CD8-positive, alpha-beta memory T cell (primary cell): ENCODE results near the gene ZEB2. TPM values are rescaled to one million over a fixed set of nuclear protein-coding genes. Genes with fewer than 3 reads are reported as not detected.
A peak's percentile ranks its signal among the peaks of the same experiment; 100 is the strongest.

Experiments
- CTCF ChIA-PET: fragments of 350-600 bp; sonication (Branson Sonifier 250); formaldehyde crosslinking; loops from one replicate; lab custom pipeline; 2021; ENCODE audit warnings: antibody characterized with exemption; lab: Charles Lee
- POLR2A ChIA-PET: fragments of 350-600 bp; sonication (Branson Sonifier 250); formaldehyde crosslinking; loops from one replicate; lab custom pipeline; 2021; ENCODE audit warnings: antibody characterized with exemption; lab: Charles Lee
- DNase-seq, 5 donors: peaks; one replicate each; pipeline versions ENCODE4 v3.0.0 to v3.0.0-alpha.2; 2020 to 2022; ENCODE audit warnings: mixed read lengths in 1 of 5
- H3K27ac ChIP-seq: one replicate; pipeline ENCODE4 v1.7.0; 2013; ENCODE audit warnings: low read depth, mild to moderate bottlenecking, low read length, moderate library complexity
- H3K27me3 ChIP-seq: 2 replicates; pipeline ENCODE4 v1.7.0; 2013; ENCODE audit warnings: low read length, mild to moderate bottlenecking; ENCODE audit not compliant: insufficient read depth, poor library complexity, severe bottlenecking
- H3K36me3 ChIP-seq: 2 replicates; pipeline ENCODE4 v1.7.0; 2013; ENCODE audit warnings: mild to moderate bottlenecking, low read length, moderate library complexity; ENCODE audit not compliant: insufficient read depth
- H3K4me1 ChIP-seq: 2 replicates; pipeline ENCODE4 v1.7.0; 2013; ENCODE audit warnings: mild to moderate bottlenecking, low read length, moderate library complexity; ENCODE audit not compliant: insufficient read depth
- H3K4me3 ChIP-seq: 2 replicates; pipeline ENCODE4 v1.7.0; 2013; ENCODE audit warnings: mild to moderate bottlenecking, low read length
- H3K9me3 ChIP-seq: 2 replicates; pipeline ENCODE4 v1.7.0; 2013; ENCODE audit warnings: mild to moderate bottlenecking, low read length
- H3K27ac Mint-ChIP-seq, 8 donors: one replicate each; pipeline ENCODE4 v1.8.0; 2020 to 2021; ENCODE audit warnings: mixed read lengths in 8 of 8, mild to moderate bottlenecking in 6 of 8, inconsistent platforms in 3 of 8, moderate library complexity in 3 of 8
- H3K27me3 Mint-ChIP-seq, 2 donors: one replicate each; pipeline ENCODE4 v1.8.0; 2020 to 2021; ENCODE audit warnings: mixed read lengths in 2 of 2, mild to moderate bottlenecking in 1 of 2, moderate library complexity in 1 of 2
- H3K36me3 Mint-ChIP-seq, 3 donors: one replicate each; pipeline ENCODE4 v1.8.0; 2020 to 2021; ENCODE audit warnings: mixed read lengths in 3 of 3, inconsistent platforms in 1 of 3, mild to moderate bottlenecking in 1 of 3
- H3K4me1 Mint-ChIP-seq, 3 donors: one replicate each; pipeline ENCODE4 v1.8.0; 2020 to 2021; ENCODE audit warnings: mixed read lengths in 3 of 3, inconsistent platforms in 1 of 3, mild to moderate bottlenecking in 1 of 3
- H3K4me3 Mint-ChIP-seq, 7 donors: one replicate each; pipeline ENCODE4 v1.8.0; 2020 to 2021; ENCODE audit warnings: mixed read lengths in 7 of 7, mild to moderate bottlenecking in 6 of 7, moderate library complexity in 4 of 7, inconsistent platforms in 2 of 7
- H3K9me3 Mint-ChIP-seq, 5 donors: one replicate each; pipeline ENCODE4 v1.8.0; 2020 to 2022; ENCODE audit warnings: mixed read lengths in 5 of 5, mild to moderate bottlenecking in 3 of 5, moderate library complexity in 2 of 5, inconsistent platforms in 1 of 5
- polyA plus RNA-seq: library from polyadenylated mRNA; unstranded; fragments of 300-500 nt; fragmentation: Illumina TruSeq; gene quantifications from one replicate; pipeline ENCODE4 v1.2.3, GENCODE V29; 2021
- total RNA-seq, 2 experiments: library from RNA; stranded (reverse); gene quantifications; one replicate each; pipeline ENCODE4 v1.2.3, GENCODE V29; 2021

Gene ZEB2
- total and polyA plus RNA-seq, 3 experiments from 2014 or later = 20.6 to 35.8 (median 32.7) TPM

DNA sequence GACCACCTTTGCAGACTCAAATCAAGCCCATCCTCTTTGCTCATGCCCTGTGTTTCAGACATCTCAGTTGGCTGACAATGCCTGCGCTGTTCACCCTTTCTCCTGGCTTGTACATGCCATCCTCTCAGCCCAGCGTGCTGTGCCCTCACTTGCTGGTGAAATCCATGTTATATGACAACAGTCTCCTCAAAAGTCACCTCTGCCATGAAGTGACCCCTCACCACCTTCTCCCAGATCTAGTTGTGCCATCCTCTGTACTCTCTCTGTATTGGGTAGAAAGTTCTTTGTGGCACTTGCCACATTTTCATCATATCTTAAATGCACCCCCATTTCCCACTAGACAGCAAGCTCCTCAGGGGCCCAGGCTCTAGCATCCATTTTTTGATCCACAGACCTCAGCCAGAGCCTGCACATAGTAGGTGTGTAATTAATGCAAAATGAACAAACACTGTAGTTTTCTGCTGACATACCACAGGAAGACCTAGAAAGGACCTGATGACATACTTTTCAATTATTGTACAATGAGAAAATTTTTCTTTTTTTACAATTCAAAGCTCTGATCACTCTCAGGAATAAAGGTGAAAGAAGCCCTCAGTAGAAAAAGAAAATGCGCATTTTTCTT is 22.8 kb downstream of the ZEB2 start:
- Histone ChIP-seq H3K4me1 (no peaks in the 10 kb centered on the region), H3K36me3 (no peaks in the 10 kb centered on the region), H3K9me3 (no peaks in the 10 kb centered on the region), H3K4me3 (no peak overlapping the region), H3K27me3 (no peaks in the 10 kb centered on the region), H3K27ac (no peak overlapping the region)
- Mint-ChIP-seq H3K27me3 (no peaks in the 10 kb centered on the region), H3K4me3 (peak overlapping the region in 1 of 7 donors; percentile 37), H3K4me1 (peaks cover 37 to 56% (median 43%) of the 10 kb centered on the region in 3 donors), H3K36me3 (peaks cover 0 to 19% (median 6%) of the 10 kb centered on the region in 3 donors), H3K9me3 (no peaks in the 10 kb centered on the region), H3K27ac (peak overlapping the region in 6 of 8 donors; percentile 3 to 84 (median 20))
- CTCF ChIA-PET = no interaction called here
- no peak for DNase-seq
- POLR2A ChIA-PET = no interaction called here

GRCh38 chr2:144496092-144496976 is 23.6 kb downstream of the ZEB2 start:
- Histone ChIP-seq H3K27me3 (no peaks in the 10 kb centered on the region), H3K36me3 (no peaks in the 10 kb centered on the region), H3K4me3 (no peak overlapping the region), H3K4me1 (no peaks in the 10 kb centered on the region), H3K9me3 (no peaks in the 10 kb centered on the region), H3K27ac (no peak overlapping the region)
- peaks cover 0 to 19% (median 7%) of the 10 kb centered on the region in 3 donors for H3K36me3 Mint-ChIP-seq
- CTCF ChIA-PET = no interaction called here
- H3K4me1 Mint-ChIP-seq = peaks cover 43 to 64% (median 51%) of the 10 kb centered on the region in 3 donors
- no peak for DNase-seq
- peak overlapping the region in 2 of 7 donors; percentile 6 to 37 for H3K4me3 Mint-ChIP-seq
- H3K27ac Mint-ChIP-seq = peak overlapping the region in 6 of 8 donors; percentile 3 to 84 (median 8)
- H3K27me3 Mint-ChIP-seq = no peaks in the 10 kb centered on the region
- no peaks in the 10 kb centered on the region for H3K9me3 Mint-ChIP-seq
- POLR2A ChIA-PET = no interaction called here

- H3K36me3 Mint-ChIP-seq = peaks cover 0 to 18% (median 5%) of the 10 kb centered on the region in 3 donors
- DNase-seq = no peak
- POLR2A ChIA-PET = no interaction called here
- H3K27me3 ChIP-seq = no peaks in the 10 kb centered on the region
- CTCF ChIA-PET = no interaction called here
- peak overlapping the region in 2 of 7 donors; percentile 2 to 17 for H3K4me3 Mint-ChIP-seq
- H3K27me3 Mint-ChIP-seq = no peaks in the 10 kb centered on the region
- no peaks in the 10 kb centered on the region for H3K9me3 ChIP-seq
- H3K4me3 ChIP-seq = no peak overlapping the region
- peaks cover 4% of the 10 kb centered on the region for H3K4me1 ChIP-seq
- H3K9me3 Mint-ChIP-seq = no peaks in the 10 kb centered on the region
- no peaks in the 10 kb centered on the region for H3K36me3 ChIP-seq
- peak overlapping the region in 6 of 8 donors; percentile 1 to 71 (median 40) for H3K27ac Mint-ChIP-seq
- peaks cover 51 to 73% (median 59%) of the 10 kb centered on the region in 3 donors for H3K4me1 Mint-ChIP-seq
- H3K27ac ChIP-seq = no peak overlapping the region
These were observed 24.5 kb downstream of the ZEB2 start for GRCh38 chr2:144495227-144496091.

GRCh38 chr2:144493027-144493809 is 26.7 kb downstream of the ZEB2 start:
- DNase-seq = no peak
- H3K4me3 Mint-ChIP-seq = peak overlapping the region in 1 of 7 donors; percentile 41
- Histone ChIP-seq H3K27ac (no peak overlapping the region), H3K4me1 (peaks cover 10% of the 10 kb centered on the region), H3K27me3 (no peaks in the 10 kb centered on the region), H3K36me3 (no peaks in the 10 kb centered on the region), H3K9me3 (no peaks in the 10 kb centered on the region), H3K4me3 (no peak overlapping the region)
- ChIA-PET CTCF (interaction anchor here (0.7 kb wide), 1 partner anchor 345 kb away, joined by 4 read pairs; no protein-coding TSS in a partner anchor), POLR2A (no interaction called here)
- H3K27me3 Mint-ChIP-seq = no peaks in the 10 kb centered on the region
- H3K36me3 Mint-ChIP-seq = peaks cover 0 to 13% (median 5%) of the 10 kb centered on the region in 3 donors
- peaks cover 58 to 88% (median 68%) of the 10 kb centered on the region in 3 donors for H3K4me1 Mint-ChIP-seq
- H3K27ac Mint-ChIP-seq = peak overlapping the region in 6 of 8 donors; percentile 7 to 58 (median 36)
- H3K9me3 Mint-ChIP-seq = no peaks in the 10 kb centered on the region

DNA sequence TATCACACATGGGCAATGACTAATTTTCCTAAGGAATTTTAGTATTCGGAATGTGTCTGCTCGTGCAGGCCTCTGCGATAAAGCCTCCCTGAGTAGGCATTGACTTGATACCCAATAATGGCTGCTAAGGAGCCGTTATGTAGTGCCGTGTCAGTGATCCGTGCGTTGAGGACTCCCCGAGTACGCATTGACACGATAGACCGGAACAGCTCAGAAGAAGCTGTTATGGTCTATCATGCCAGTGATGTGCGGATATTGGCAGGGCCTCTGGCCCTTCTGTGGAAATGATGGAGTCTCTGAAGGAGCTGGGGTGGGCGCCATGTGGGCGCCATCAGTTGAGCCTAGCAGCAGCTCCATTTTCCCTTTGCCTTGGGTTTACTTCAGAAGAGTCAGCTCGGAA is 29.1 kb downstream of the ZEB2 start:
- ChIA-PET POLR2A (no interaction called here), CTCF (interaction anchor here (1.0 kb wide), 1 partner anchor 328 kb away, joined by 3 read pairs; no protein-coding TSS in a partner anchor)
- peaks cover 56 to 79% (median 67%) of the 10 kb centered on the region in 3 donors for H3K4me1 Mint-ChIP-seq
- peaks cover 0 to 6% (median 3%) of the 10 kb centered on the region in 3 donors for H3K36me3 Mint-ChIP-seq
- Histone ChIP-seq H3K9me3 (no peaks in the 10 kb centered on the region), H3K4me1 (peaks cover 10% of the 10 kb centered on the region), H3K36me3 (no peaks in the 10 kb centered on the region), H3K27ac (no peak overlapping the region), H3K4me3 (no peak overlapping the region), H3K27me3 (no peaks in the 10 kb centered on the region)
- no peaks in the 10 kb centered on the region for H3K9me3 Mint-ChIP-seq
- peak overlapping the region in 5 of 7 donors; percentile 38 to 82 (median 45) for H3K4me3 Mint-ChIP-seq
- no peak for DNase-seq
- no peaks in the 10 kb centered on the region for H3K27me3 Mint-ChIP-seq
- H3K27ac Mint-ChIP-seq = peak overlapping the region in 6 of 8 donors; percentile 18 to 82 (median 62)

GRCh38 chr2:144490017-144490416 is 29.9 kb downstream of the ZEB2 start:
- H3K4me1 Mint-ChIP-seq = peaks cover 47 to 71% (median 58%) of the 10 kb centered on the region in 3 donors
- Histone ChIP-seq H3K4me1 (peaks cover 10% of the 10 kb centered on the region), H3K9me3 (no peaks in the 10 kb centered on the region), H3K36me3 (no peaks in the 10 kb centered on the region), H3K27me3 (no peaks in the 10 kb centered on the region), H3K27ac (no peak overlapping the region), H3K4me3 (no peak overlapping the region)
- DNase-seq = no peak
- no peaks in the 10 kb centered on the region for H3K9me3 Mint-ChIP-seq
- POLR2A ChIA-PET = interaction anchor here (0.6 kb wide), 1 partner anchor 150 kb away, joined by 10 read pairs; no protein-coding TSS in a partner anchor
- peaks cover 0 to 7% (median 3%) of the 10 kb centered on the region in 3 donors for H3K36me3 Mint-ChIP-seq
- H3K27me3 Mint-ChIP-seq = no peaks in the 10 kb centered on the region
- peak overlapping the region in 2 of 7 donors; percentile 5 to 38 for H3K4me3 Mint-ChIP-seq
- CTCF ChIA-PET = interaction anchor here (1.0 kb wide), 1 partner anchor 328 kb away, joined by 3 read pairs; no protein-coding TSS in a partner anchor
- peak overlapping the region in 4 of 8 donors; percentile 17 to 82 (median 64) for H3K27ac Mint-ChIP-seq
